Stomach (tissue), 4 donors: ENCODE results near the gene DDR1.

ENCODE experiments used
- EP300 ChIP-seq: sonication (generic); formaldehyde crosslinking; IDR thresholded peaks from one replicate; pipeline ENCODE4 v1.6.1; 2017; ENCODE audit warnings: antibody characterized with exemption
- POLR2A ChIP-seq, 4 donors: fragments of 450-650 bp; IDR thresholded peaks; one replicate each; pipeline ENCODE4 v1.6.1; 2016; ENCODE audit warnings: antibody characterized with exemption in 4 of 4, control low read depth in 2 of 4, mild to moderate bottlenecking in 1 of 4, moderate library complexity in 1 of 4
- POLR2AphosphoS5 ChIP-seq, 3 donors: sonication (generic); formaldehyde crosslinking; IDR thresholded peaks; one replicate each; pipeline ENCODE4 v1.6.1; 2016; ENCODE audit warnings: antibody characterized with exemption in 3 of 3
- TF ChIP-seq, protein P1 (sequence below), 7 experiments: fragments of 450-650 bp in 4 of 7; fragments of 200-600 bp in 3 of 7; sonication (generic) in 3 of 7; IDR thresholded peaks; one replicate each; pipeline ENCODE4 v1.5.1; 2016 to 2019; ENCODE audit warnings: antibody characterized with exemption in 7 of 7, control low read depth in 2 of 7, mild to moderate bottlenecking in 1 of 7

GRCh38 chr6:30882204-30882758, 2.0 kb upstream of the DDR1 start:
- TF ChIP-seq POLR2A (IDR thresholded peaks at IDR 0.05) (no peak), POLR2AphosphoS5 (IDR thresholded peaks at IDR 0.05) (no peak), EP300 (no peak)
- TF ChIP-seq, protein P1, sequence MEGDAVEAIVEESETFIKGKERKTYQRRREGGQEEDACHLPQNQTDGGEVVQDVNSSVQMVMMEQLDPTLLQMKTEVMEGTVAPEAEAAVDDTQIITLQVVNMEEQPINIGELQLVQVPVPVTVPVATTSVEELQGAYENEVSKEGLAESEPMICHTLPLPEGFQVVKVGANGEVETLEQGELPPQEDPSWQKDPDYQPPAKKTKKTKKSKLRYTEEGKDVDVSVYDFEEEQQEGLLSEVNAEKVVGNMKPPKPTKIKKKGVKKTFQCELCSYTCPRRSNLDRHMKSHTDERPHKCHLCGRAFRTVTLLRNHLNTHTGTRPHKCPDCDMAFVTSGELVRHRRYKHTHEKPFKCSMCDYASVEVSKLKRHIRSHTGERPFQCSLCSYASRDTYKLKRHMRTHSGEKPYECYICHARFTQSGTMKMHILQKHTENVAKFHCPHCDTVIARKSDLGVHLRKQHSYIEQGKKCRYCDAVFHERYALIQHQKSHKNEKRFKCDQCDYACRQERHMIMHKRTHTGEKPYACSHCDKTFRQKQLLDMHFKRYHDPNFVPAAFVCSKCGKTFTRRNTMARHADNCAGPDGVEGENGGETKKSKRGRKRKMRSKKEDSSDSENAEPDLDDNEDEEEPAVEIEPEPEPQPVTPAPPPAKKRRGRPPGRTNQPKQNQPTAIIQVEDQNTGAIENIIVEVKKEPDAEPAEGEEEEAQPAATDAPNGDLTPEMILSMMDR (IDR thresholded peaks at IDR 0.05), result no peak
